ENCODE results near the gene UTP15. TPM values are rescaled to one million over a fixed set of nuclear protein-coding genes. Genes with fewer than 3 reads are reported as not detected.
A peak's percentile ranks its signal among the peaks of the same experiment; 100 is the strongest.

The UTP15 gene
- total and polyA plus RNA-seq, 2 of the 4 experiments (the other 2 are of a cell fraction): 11.4 to 28.0 TPM

DNA sequence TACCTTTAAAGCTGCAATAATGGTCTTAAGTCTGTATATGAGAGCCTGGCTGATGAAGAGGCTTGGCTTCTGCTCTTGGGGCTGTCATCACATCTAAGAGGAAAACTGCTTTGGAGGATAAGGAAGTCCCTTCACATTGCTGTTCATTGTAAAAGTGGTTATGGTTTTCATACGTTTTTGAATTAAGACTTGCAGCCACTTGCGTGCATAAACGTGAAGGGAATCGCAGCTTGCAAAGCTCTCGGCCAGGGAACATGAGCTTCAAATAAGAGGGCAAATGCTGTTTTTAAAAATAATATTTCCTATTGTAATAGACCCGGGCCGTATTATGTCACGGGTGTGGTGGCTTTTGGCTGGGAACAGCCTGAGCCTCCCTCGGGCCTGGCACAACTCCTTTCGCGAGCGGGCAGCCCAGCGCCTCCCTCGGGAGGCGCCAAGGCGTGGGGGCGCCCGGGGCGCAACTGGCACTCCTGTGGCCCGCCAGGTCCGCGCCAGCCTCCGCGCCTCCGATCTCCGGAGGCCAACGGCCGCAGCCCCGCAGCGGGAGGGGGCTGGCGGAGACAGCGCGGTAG lies 59.9 kb downstream of the UTP15 start:
- Histone ChIP-seq H3K9me1 (ENCODE audit: insufficient read depth, low read length) (peaks cover 3% of the 10 kb centered on the region; the same call in 1 of the 2 replicates), H3K4ac (ENCODE audit: low read depth, low read length) (peak overlapping the region; percentile 64), H3K23ac (ENCODE audit: low read depth, low read length) (peak overlapping the region; percentile 37), H2AK5ac (ENCODE audit: low read depth, low read length) (peak overlapping the region; percentile 38), H3K4me1 (ENCODE audit: control insufficient read depth, insufficient read depth, low read length) (peaks cover 3% of the 10 kb centered on the region; the same call in 1 of the 2 replicates), H2BK20ac (ENCODE audit: low read depth, low read length) (peak overlapping the region; percentile 3; the same call in 1 of the 2 replicates), H4K5ac (ENCODE audit: low read depth, low read length) (peak overlapping the region; percentile 30; the same call in 1 of the 2 replicates), H2AFZ (replicated peaks; ENCODE audit: low read length, poor library complexity) (peak overlapping the region; percentile 91), H2BK5ac (ENCODE audit: low read depth, low read length, poor library complexity, severe bottlenecking) (peak overlapping the region; percentile 75), H3K27ac (ENCODE audit: insufficient read depth, low read length) (peak overlapping the region; percentile 67; the same call in 1 of the 2 replicates), H3K79me1 (ENCODE audit: low read depth in 1 of 2, low read length in 2 of 2) (peaks cover 5 to 42% of the 10 kb centered on the region in 2 experiments), H4K8ac (ENCODE audit: low read depth in 2 of 2, low read length in 2 of 2) (peak overlapping the region; percentile 49 to 77), H3K27me3 (ENCODE audit: control insufficient read depth, insufficient read depth, low read length) (no peaks in the 10 kb centered on the region), H3K14ac (replicated peaks; ENCODE audit: low read depth, low read length) (peak overlapping the region; percentile 31), H3K36me3 (ENCODE audit: control insufficient read depth, insufficient read depth, low read length) (no peaks in the 10 kb centered on the region), H2AK9ac (replicated peaks; ENCODE audit: low read depth, low read length, poor library complexity) (peak overlapping the region; percentile 79), H3K56ac (ENCODE audit: extremely low read depth, insufficient read depth, low read length) (peak overlapping the region; percentile 61; the same call in 1 of the 2 replicates), H3K4me2 (ENCODE audit: low read depth, low read length) (peak overlapping the region; percentile 96), H3K9ac (ENCODE audit: low read depth, low read length) (peak overlapping the region; percentile 53; the same call in 1 of the 2 replicates), H4K91ac (ENCODE audit: insufficient read depth, low read depth, low read length) (peak overlapping the region; percentile 70), H4K20me1 (ENCODE audit: insufficient read depth, low read length) (no peaks in the 10 kb centered on the region), H2BK15ac (ENCODE audit: low read depth, low read length) (0 out of 3 replicates have a peak overlapping the region, but pooled peaks have one; percentile 18), H3K4me3 (ENCODE audit: insufficient read depth, low read depth, low read length) (peak overlapping the region; percentile 72), H2BK120ac (ENCODE audit: low read depth, low read length) (peak overlapping the region; percentile 39), H3K18ac (ENCODE audit: low read depth, low read length) (peak overlapping the region; percentile 30; the same call in 1 of the 2 replicates), H3K9me3 (ENCODE audit: control insufficient read depth, insufficient read depth, low read length) (no peaks in the 10 kb centered on the region)
- CTCF ChIA-PET: interaction anchor here (0.9 to 1.0 kb wide), 2 partner anchors 21 to 68 kb away, joined by 3 read pairs; no protein-coding TSS in a partner anchor
- in situ Hi-C loops (cut with MboI; ENCODE audit: low sequenced_read_pairs): no loop called here
- intact Hi-C loops (cut with micrococcal nuclease): loop anchor here (5.0 kb wide), 1 partner anchor 67 kb away; no protein-coding TSS in a partner anchor
- dilution Hi-C loops (cut with HindIII; ENCODE audit: low sequenced_read_pairs, unreplicated experiment): no loop called here
- POLR2A ChIA-PET (ENCODE audit: unreplicated experiment): no interaction called here
- TF ChIP-seq, protein P1, sequence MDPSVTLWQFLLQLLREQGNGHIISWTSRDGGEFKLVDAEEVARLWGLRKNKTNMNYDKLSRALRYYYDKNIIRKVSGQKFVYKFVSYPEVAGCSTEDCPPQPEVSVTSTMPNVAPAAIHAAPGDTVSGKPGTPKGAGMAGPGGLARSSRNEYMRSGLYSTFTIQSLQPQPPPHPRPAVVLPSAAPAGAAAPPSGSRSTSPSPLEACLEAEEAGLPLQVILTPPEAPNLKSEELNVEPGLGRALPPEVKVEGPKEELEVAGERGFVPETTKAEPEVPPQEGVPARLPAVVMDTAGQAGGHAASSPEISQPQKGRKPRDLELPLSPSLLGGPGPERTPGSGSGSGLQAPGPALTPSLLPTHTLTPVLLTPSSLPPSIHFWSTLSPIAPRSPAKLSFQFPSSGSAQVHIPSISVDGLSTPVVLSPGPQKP (IDR thresholded peaks at IDR 0.05; ENCODE audit: borderline replicate concordance, low read depth, low read length): no peak
- TF ChIP-seq CHD1 (IDR thresholded peaks at IDR 0.05; ENCODE audit: low read depth, low read length): no peak
- TF ChIP-seq RAD21 (IDR thresholded peaks at IDR 0.05; ENCODE audit: low read length): no peak
- TF ChIP-seq, protein P2, sequence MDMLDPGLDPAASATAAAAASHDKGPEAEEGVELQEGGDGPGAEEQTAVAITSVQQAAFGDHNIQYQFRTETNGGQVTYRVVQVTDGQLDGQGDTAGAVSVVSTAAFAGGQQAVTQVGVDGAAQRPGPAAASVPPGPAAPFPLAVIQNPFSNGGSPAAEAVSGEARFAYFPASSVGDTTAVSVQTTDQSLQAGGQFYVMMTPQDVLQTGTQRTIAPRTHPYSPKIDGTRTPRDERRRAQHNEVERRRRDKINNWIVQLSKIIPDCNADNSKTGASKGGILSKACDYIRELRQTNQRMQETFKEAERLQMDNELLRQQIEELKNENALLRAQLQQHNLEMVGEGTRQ (IDR thresholded peaks at IDR 0.05; ENCODE audit: low read depth, low read length): no peak
- TF ChIP-seq SMC3 (IDR thresholded peaks at IDR 0.05; ENCODE audit: low read depth, low read length): no peak
- no peak for TF ChIP-seq CEBPB (IDR thresholded peaks at IDR 0.05; ENCODE audit: low read depth, low read length)
- no peak for TF ChIP-seq MAZ (IDR thresholded peaks at IDR 0.05; ENCODE audit: borderline replicate concordance, low read depth, low read length)
- no peak for TF ChIP-seq MAFK (IDR thresholded peaks at IDR 0.05; ENCODE audit: low read depth, low read length)
- DNase-seq (peak; percentile 10), ATAC-seq (ENCODE audit: low read depth) (peak; percentile 53)
- WGBS, 2 experiments (ENCODE audit: extremely low coverage in 2 of 2, insufficient read length in 1 of 2): 5% methylated on average over 17 of the region's 33 CpGs; no CpG with 5 or more reads in 1 of the 2 experiments
- BruUV-seq (replicated peaks): no TSS peak

Measured in IMR-90 (cell line).